Right kidney (tissue), 1 donor: Measurements from ENCODE around the gene DOP1A.

Experiments used
- DNase-seq: peaks from one replicate; pipeline ENCODE4 v3.0.0-alpha.2; 2016

Gene DOP1A

GRCh38 chr6:83199173-83199862 is 131.8 kb downstream of the DOP1A start:
- no peak for DNase-seq

- DNase-seq: no peak
These were observed 132.4 kb downstream of the DOP1A start for GRCh38 chr6:83199863-83200225.

GRCh38 chr6:83202031-83202430 is 134.6 kb downstream of the DOP1A start:
- no peak for DNase-seq

- DNase-seq: no peak
These were observed 147.9 kb downstream of the DOP1A start for GRCh38 chr6:83215131-83216047.

GRCh38 chr6:83216806-83217205 is 149.3 kb downstream of the DOP1A start:
- DNase-seq: no peak
